GM15510 (cell line): ENCODE data around the gene DTNB.
A peak's percentile ranks its signal among the peaks of the same experiment; 100 is the strongest.

ENCODE experiments used
- POLR2A ChIP-seq: IDR thresholded peaks from 3 replicates; pipeline ENCODE4 v1.6.1; 2011; ENCODE audit warnings: borderline replicate concordance; ENCODE audit not compliant: insufficient read length; ENCODE audit errors: extremely low read depth

DTNB gene

GRCh38 chr2:25419678-25420242 lies 253.6 kb downstream of the DTNB start:
- peak; percentile 49 for TF ChIP-seq POLR2A

DNA sequence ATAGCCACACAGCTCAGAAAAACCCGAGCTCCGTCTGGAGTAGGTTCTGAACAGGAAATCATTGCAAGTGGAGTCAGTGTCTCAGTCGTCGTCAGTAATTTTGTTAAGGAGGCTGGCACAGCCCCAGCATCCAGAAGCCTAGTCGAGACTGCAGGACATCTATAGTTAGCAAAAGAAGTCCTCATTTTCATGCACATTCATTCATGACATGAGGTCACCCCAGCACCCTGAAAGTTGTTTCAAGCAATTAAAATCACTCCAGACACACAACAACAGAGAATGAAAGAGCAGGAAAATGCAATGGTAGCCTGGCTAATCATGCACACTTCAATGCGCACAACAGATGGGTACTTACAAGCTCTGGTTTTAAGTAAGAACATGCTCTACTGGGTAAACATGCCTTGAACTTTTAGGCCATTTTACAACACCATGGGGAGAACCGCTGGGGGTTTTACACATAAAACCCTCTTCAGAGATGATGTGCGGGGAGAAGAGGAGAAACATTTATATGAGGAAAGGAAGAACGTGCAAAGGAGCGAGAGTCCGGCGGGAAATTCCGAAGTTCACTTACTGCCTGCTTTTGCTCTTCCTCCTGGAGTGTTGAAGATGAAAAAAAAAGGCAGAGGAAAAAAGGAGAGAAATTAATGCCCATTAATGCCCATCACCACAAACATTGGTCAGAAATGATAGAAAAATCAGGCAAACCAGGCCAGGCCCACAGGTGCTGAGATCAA lies 254.3 kb downstream of the DTNB start:
- no peak for TF ChIP-seq POLR2A

DNA sequence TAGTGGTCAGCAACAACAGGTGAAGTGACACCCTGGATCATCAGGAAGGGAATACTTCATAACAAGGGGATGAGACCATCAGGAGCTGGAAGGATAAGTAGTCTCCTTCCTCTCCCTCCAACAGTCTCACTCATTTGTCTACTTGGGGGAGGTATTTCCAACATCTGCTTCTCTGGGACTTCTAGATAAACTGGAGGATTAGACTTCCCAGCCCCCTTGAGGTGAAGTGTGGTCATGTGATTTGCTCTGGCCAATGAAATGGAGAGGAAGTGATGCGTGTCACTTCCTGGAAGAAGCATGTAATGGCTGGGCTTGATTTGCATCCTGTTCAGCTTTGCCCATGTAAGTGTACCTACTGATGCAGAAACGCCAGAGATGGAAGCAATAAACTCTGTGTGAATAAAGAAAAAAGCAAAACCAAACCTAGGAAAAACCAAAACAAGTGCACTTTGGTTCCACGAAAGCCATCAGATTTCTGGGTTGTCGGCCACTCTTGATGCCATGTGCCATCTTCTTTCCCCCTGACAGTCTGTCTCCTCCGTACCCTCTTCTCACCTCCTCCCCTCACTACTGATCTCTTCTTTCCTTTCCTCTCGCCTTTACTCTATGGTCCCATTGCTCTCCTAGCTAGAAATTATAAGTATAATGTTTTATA lies 255.5 kb downstream of the DTNB start:
- TF ChIP-seq POLR2A, result peak; percentile 51

- no peak for TF ChIP-seq POLR2A
Measured at GRCh38 chr2:25416674-25417073, 256.7 kb downstream of the DTNB start.

- TF ChIP-seq POLR2A, result no peak
Measured at GRCh38 chr2:25414781-25415180, 258.6 kb downstream of the DTNB start.

GRCh38 chr2:25411753-25412152 lies 261.6 kb downstream of the DTNB start:
- TF ChIP-seq POLR2A, result no peak

GRCh38 chr2:25411281-25411680 lies 262.1 kb downstream of the DTNB start:
- TF ChIP-seq POLR2A, result no peak

- TF ChIP-seq POLR2A, result no peak
Measured at GRCh38 chr2:25410370-25410769, 263.0 kb downstream of the DTNB start.

GRCh38 chr2:25409468-25409867 lies 263.9 kb downstream of the DTNB start:
- no peak for TF ChIP-seq POLR2A

DNA sequence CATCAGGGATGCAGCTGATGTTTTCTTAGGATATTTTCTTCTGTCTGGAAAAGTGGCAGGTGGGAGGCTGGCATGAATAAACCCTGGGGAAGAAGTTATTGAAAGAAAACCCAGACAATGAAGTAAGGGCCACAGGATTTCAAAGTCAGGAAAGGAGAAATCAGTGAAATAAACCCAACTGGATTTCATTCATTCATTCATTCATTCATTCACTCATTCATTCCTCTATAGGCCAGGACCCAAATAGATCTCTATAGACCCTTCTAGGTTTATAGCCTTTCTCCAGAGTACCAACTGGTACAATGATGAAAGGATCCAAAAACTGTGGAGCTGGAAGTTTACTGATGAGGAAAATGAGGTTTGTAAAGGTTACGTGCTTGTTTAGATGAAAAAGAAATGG lies 264.3 kb downstream of the DTNB start:
- TF ChIP-seq POLR2A, result no peak

DNA sequence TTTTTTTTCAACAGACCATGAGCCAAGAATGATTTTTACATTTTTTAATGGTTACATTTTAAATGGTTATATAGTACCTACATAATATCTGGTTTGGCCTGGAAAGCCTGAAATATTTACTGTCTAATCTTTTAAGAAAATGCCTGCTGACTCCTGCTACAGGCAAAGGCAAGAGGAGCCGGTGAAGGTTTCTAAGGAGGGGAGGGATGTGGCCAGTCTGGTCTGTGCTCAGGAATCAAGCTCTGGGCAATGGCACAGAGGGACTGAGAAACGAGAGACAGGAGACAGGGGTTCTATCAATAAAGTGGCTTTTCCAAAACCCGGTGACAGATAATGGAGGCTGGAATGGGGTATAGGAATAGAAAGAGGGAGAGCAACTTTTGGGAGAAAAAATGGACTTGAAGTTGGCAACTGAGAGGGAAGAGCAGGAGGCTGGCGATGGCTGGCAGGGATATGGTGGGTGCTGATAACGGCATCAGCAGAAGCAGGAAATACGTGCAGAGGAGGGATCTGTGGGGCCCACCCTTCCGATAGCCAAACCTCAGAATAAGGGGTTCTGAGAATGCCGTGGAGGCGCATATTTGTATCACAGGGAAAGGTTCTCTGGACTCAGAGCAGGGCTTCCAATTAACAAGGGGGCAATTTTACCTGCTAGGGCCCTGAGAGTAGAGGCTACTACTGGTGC lies 267.6 kb downstream of the DTNB start:
- no peak for TF ChIP-seq POLR2A

DNA sequence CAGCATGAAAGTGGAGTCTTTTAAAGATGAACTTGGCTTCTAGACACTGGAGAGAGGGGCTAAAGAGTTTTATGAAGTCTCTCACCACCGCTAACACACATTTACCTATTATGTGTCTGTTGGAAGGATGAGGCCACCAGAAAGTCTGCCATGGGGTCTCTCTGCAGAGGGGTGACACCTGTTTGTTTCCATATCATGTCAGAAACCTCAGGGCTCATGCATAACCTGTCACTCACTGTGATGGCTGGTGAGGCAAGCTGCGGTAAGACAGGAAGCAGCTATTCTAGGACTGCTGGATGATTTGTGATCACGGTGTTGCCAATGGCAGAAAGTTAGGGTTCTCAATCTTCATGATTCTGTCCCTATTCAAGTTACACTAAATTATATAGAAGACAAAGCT lies 270.9 kb downstream of the DTNB start:
- TF ChIP-seq POLR2A, result peak; percentile 23

- TF ChIP-seq POLR2A, result no peak
Measured at GRCh38 chr2:25401307-25402026, 271.9 kb downstream of the DTNB start.

DNA sequence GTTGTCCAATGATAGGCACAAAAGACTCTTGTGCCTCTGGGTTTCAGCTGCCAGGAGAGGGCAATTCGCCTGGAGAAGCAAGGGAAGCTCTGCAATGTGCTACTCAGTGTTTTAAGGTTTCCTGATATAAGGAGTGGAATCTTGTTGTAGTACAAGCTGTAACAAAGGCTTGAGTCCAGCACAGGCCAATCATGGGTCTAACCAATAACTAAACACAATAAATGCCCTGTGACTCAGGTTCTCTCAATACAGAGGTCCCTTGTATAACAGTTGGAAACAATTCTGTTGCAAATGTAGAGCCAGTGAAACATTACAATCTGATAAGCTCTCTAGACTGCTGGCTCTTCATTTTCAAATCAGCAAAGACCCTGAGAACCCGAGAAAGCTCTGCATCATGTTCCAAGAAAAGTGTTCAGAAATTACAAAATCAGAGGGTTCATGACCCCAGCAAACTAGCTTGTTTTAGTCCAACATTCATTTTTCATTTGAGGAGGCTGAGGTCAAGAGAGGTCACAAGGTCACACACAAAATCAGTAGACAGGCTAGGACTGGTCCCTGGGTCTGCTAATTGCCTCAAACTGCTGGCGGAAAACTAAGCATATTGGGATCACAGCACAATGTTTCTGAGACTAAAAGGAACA lies 272.7 kb downstream of the DTNB start:
- no peak for TF ChIP-seq POLR2A
